ENCODE measurements around the gene CDC42EP4. TPM values are rescaled to one million over a fixed set of nuclear protein-coding genes. Genes with fewer than 3 reads are reported as not detected.
A peak's percentile ranks its signal among the peaks of the same experiment; 100 is the strongest.
"Not testable (repeated sequence)": the region's sequence is repeated elsewhere in the genome, so short reads cannot be mapped to it uniquely, and the experiment has no call there.

The CDC42EP4 gene
- total RNA-seq, 1 donor from 2014 or later, result 21.4 TPM

- no peak for DNase-seq (ENCODE audit: low read depth, low spot score)
These were observed 32.1 kb upstream of the CDC42EP4 start for GRCh38 chr17:73343739-73344454.

- no peak for DNase-seq (ENCODE audit: low read depth, low spot score)
These were observed 31.4 kb upstream of the CDC42EP4 start for GRCh38 chr17:73343168-73343634.

GRCh38 chr17:73342541-73343167, 30.9 kb upstream of the CDC42EP4 start:
- DNase-seq (ENCODE audit: low read depth, low spot score), result no peak

- DNase-seq (ENCODE audit: low read depth, low spot score), result peak; percentile 76
These were observed 30.3 kb upstream of the CDC42EP4 start for GRCh38 chr17:73342050-73342522.

GRCh38 chr17:73341350-73342049, 29.7 kb upstream of the CDC42EP4 start:
- no peak for DNase-seq (ENCODE audit: low read depth, low spot score)

GRCh38 chr17:73340093-73340596, 28.3 kb upstream of the CDC42EP4 start:
- no peak for DNase-seq (ENCODE audit: low read depth, low spot score)

GRCh38 chr17:73338566-73339197, 26.9 kb upstream of the CDC42EP4 start:
- no peak for DNase-seq (ENCODE audit: low read depth, low spot score)

- no peak for DNase-seq (ENCODE audit: low read depth, low spot score)
These were observed 26.3 kb upstream of the CDC42EP4 start for GRCh38 chr17:73338050-73338521.

- no peak for DNase-seq (ENCODE audit: low read depth, low spot score)
These were observed 25.5 kb upstream of the CDC42EP4 start for GRCh38 chr17:73337330-73337710.

- no peak for DNase-seq (ENCODE audit: low read depth, low spot score)
These were observed 24.9 kb upstream of the CDC42EP4 start for GRCh38 chr17:73336408-73337329.

GRCh38 chr17:73335591-73336407, 24.0 kb upstream of the CDC42EP4 start:
- no peak for DNase-seq (ENCODE audit: low read depth, low spot score)

GRCh38 chr17:73334771-73335513, 23.1 kb upstream of the CDC42EP4 start:
- no peak for DNase-seq (ENCODE audit: low read depth, low spot score)

- not testable (repeated sequence) for DNase-seq (ENCODE audit: low read depth, low spot score)
These were observed 21.6 kb upstream of the CDC42EP4 start for GRCh38 chr17:73333445-73333844.

- DNase-seq (ENCODE audit: low read depth, low spot score), result no peak
These were observed 19.3 kb upstream of the CDC42EP4 start for GRCh38 chr17:73331060-73331459.

GRCh38 chr17:73327676-73328075, 15.9 kb upstream of the CDC42EP4 start:
- no peak for DNase-seq (ENCODE audit: low read depth, low spot score)

- DNase-seq (ENCODE audit: low read depth, low spot score), result no peak
These were observed 13.7 kb upstream of the CDC42EP4 start for GRCh38 chr17:73325527-73325842.

GRCh38 chr17:73324711-73325526, 13.1 kb upstream of the CDC42EP4 start:
- no peak for DNase-seq (ENCODE audit: low read depth, low spot score)

- no peak for DNase-seq (ENCODE audit: low read depth, low spot score)
These were observed 12.3 kb upstream of the CDC42EP4 start for GRCh38 chr17:73324160-73324475.

Data from pulmonary artery endothelial cell (primary cell).